Heart left ventricle (tissue), 16 donors: ENCODE measurements around the gene ENOX1. TPM values are rescaled to one million over a fixed set of nuclear protein-coding genes. Genes with fewer than 3 reads are reported as not detected.

Source experiments
- ATAC-seq, 4 donors: fragments of 200-7000 bp; cut with Tn5 transposase; one replicate each; pipeline ENCODE4 v1.9.1; 2020 to 2022; ENCODE audit warnings: moderate library complexity in 4 of 4, mild to moderate bottlenecking in 3 of 4, moderate number of reproducible peaks in 1 of 4
- DNase-seq, 5 donors: peaks; one replicate each; pipeline ENCODE4 v3.0.0-alpha.2; 2020
- H3K27ac ChIP-seq, 12 donors: fragments of 200-600 bp; sonication (generic) in 4 of 12; one replicate each; pipeline versions ENCODE4 v1.5.0 to v1.8.0; 2016 to 2022; ENCODE audit warnings: mild to moderate bottlenecking in 2 of 12
- H3K27me3 ChIP-seq, 9 donors: fragments of 200-600 bp; sonication (generic) in 2 of 9; one replicate each; pipeline versions ENCODE4 v1.5.1 to v1.8.0; 2016 to 2022; ENCODE audit warnings: mild to moderate bottlenecking in 3 of 9
- H3K36me3 ChIP-seq, 9 donors: fragments of 200-600 bp; sonication (generic) in 2 of 9; one replicate each; pipeline versions ENCODE4 v1.5.0 to v1.8.0; 2018 to 2022; ENCODE audit warnings: mild to moderate bottlenecking in 2 of 9
- H3K4me1 ChIP-seq, 12 donors: fragments of 200-600 bp; sonication (generic) in 4 of 12; one replicate each; pipeline versions ENCODE4 v1.5.0 to v1.8.0; 2016 to 2022; ENCODE audit warnings: mild to moderate bottlenecking in 3 of 12
- H3K4me3 ChIP-seq, 12 donors: fragments of 200-600 bp; sonication (generic) in 4 of 12; one replicate each; pipeline versions ENCODE4 v1.5.0 to v1.8.0; 2017 to 2022; ENCODE audit warnings: mild to moderate bottlenecking in 9 of 12, moderate library complexity in 4 of 12
- H3K9me3 ChIP-seq, 12 donors: fragments of 200-600 bp; sonication (generic) in 4 of 12; one replicate each; pipeline versions ENCODE4 v1.5.0 to v1.8.0; 2016 to 2022; ENCODE audit warnings: mild to moderate bottlenecking in 1 of 12
- POLR2A ChIP-seq, 2 donors: fragments of 450-650 bp; IDR thresholded peaks; one replicate each; pipeline ENCODE4 v1.6.1; 2017; ENCODE audit warnings: antibody characterized with exemption in 2 of 2, mild to moderate bottlenecking in 2 of 2, moderate library complexity in 2 of 2
- WGBS, 4 donors: extraction: QIAGEN DNeasy Blood & Tissue Kit in 2 of 4; methylation state at CpG; one replicate each; pipeline versions ENCODE4 v1.1.5 to v1.1.7; 2013 to 2018; 5-methylcytosine and 5-hydroxymethylcytosine counted together
- intact Hi-C, 10 donors: fragments of 100-400 bp; cut with DNase I; formaldehyde crosslinking; loops; one replicate each; pipeline versions ENCODE4 v1.11.1 to v1.14.2; 2022
- polyA plus RNA-seq, 2 donors: library from polyadenylated mRNA; stranded (reverse); fragments of 200-250 nt; gene quantifications; one replicate each; pipeline ENCODE4 v1.2.3, GENCODE V29; 2013
- total RNA-seq, 9 donors: library from RNA; depleted of rRNA in 2 of 9; stranded (reverse); fragments of >200 nt in 2 of 9; fragmentation: NEBNext Ultra II Directional in 3 of 9; extraction: Animal tissue kit (Norgen Biotek cat#: 25700) in 3 of 9; gene quantifications; one replicate each; pipeline versions ENCODE4 v1.1.0 to v1.2.4, GENCODE V29; 2016 to 2023
- TF ChIP-seq, protein P1 (sequence below), 12 donors: fragments of 200-600 bp; sonication (generic) in 4 of 12; IDR thresholded peaks; one replicate each; pipeline versions ENCODE4 v1.5.0 to v1.8.0; 2018 to 2022; ENCODE audit warnings: antibody characterized with exemption in 12 of 12, mild to moderate bottlenecking in 5 of 12
- donor health status: ischemic (EF 13 %, LVEDD 7.1; RV severe dilation, severe dysfunction).
- donor health status: healthy with polysubstance abuse.
- donor health status: DM: no; HTN: yes; CAD: no.
- donor health status: DM: no; HTN: no; CAD: no.
- donor health status: ischemic (EF 25% LVEDD 6.9; RV normal size, moderate dysfunction).
- donor health status: ischemic (EF 25% LVEDD 5.7; RV mildly dilated, moderate dysfunction).
- donor health status: healthy.
- donor health status: DM: yes; HTN: yes; CAD: no.
- donor health status: ischemic (EF 35%, LVEDD 5.7; RV mildly dilated, moderate dysfunction).
- donor health status: nonischemic (EF 11% LVEDD 7.7; RV severe dilation, severe dysfunction).
- donor health status: DM: yes; HTN: yes; CAD: no.
- donor health status: PGD.
- donor health status: ischemic (EF 29% LVEDD 5.4; RV normal size, mild dysfunction).
- donor health status: nonischemic (EF 23%, LVEDD 6.1; RV moderate dilation, normal function).

ENOX1 gene
- total and polyA plus RNA-seq, 11 donors, result 2.0 to 10.1 (median 5.4) TPM

DNA sequence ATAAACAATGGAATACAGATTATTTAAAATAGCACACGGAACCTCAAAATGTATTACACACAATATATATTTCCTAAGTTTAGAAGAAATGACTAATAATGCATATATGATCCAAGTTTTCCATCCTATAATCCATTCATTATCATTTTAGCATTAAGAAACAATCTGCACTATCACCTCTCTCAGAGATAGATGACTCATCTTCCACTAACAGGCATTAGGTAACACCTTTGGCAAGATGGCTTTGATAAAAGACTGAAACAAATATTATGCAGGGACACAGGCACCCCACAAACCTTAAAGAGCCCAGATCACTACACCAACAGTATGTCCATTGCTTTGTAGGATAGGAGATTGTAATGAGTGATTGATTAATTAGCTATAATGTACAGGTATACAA is 4.1 kb downstream of the ENOX1 start:
- WGBS, 4 donors, result 93 to 98% (median 94%) methylated on average over 1 of the region's 1 CpG
- no peaks in the 10 kb centered on the region for H3K36me3 ChIP-seq
- H3K27ac ChIP-seq, result peak overlapping the region in 1 of 12 donors; percentile 2
- TF ChIP-seq POLR2A (IDR thresholded peaks at IDR 0.05), result no peak
- TF ChIP-seq, protein P1, sequence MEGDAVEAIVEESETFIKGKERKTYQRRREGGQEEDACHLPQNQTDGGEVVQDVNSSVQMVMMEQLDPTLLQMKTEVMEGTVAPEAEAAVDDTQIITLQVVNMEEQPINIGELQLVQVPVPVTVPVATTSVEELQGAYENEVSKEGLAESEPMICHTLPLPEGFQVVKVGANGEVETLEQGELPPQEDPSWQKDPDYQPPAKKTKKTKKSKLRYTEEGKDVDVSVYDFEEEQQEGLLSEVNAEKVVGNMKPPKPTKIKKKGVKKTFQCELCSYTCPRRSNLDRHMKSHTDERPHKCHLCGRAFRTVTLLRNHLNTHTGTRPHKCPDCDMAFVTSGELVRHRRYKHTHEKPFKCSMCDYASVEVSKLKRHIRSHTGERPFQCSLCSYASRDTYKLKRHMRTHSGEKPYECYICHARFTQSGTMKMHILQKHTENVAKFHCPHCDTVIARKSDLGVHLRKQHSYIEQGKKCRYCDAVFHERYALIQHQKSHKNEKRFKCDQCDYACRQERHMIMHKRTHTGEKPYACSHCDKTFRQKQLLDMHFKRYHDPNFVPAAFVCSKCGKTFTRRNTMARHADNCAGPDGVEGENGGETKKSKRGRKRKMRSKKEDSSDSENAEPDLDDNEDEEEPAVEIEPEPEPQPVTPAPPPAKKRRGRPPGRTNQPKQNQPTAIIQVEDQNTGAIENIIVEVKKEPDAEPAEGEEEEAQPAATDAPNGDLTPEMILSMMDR (IDR thresholded peaks at IDR 0.05), result no peak
- H3K27me3 ChIP-seq, result peaks cover 0 to 22% (median 0%) of the 10 kb centered on the region in 9 donors
- intact Hi-C loops, result loop anchor here in 5 of 10 donors (10.0 kb wide), 6 partner anchors 98 to 588 kb away; no protein-coding TSS in a partner anchor
- DNase-seq, result no peak
- no peaks in the 10 kb centered on the region for H3K9me3 ChIP-seq
- H3K4me1 ChIP-seq, result peaks cover 0 to 33% (median 11%) of the 10 kb centered on the region in 12 donors
- H3K4me3 ChIP-seq, result no peak overlapping the region
- no peak for ATAC-seq

DNA sequence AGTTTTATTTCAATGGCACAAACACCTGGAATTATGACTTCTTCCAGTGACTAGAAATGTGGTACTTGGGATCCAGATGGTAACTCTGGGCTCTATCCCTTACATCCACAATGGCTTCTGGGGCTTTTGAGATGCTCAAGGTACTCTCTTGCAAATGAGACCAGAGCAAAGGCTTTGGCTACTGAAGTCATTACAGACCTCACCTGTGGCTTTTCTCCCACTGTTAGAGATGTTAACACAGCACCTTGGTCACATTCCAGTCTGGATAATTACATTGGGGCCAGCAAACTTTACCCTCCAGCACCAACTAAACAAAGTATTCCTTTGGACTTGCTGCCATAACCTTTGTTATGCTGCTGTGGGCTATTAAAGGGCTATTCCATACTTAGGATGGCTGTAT is 6.1 kb downstream of the ENOX1 start:
- no peak overlapping the region for H3K4me3 ChIP-seq
- no peak overlapping the region for H3K27ac ChIP-seq
- H3K9me3 ChIP-seq, result no peaks in the 10 kb centered on the region
- ATAC-seq (no peak), DNase-seq (no peak)
- peaks cover 0 to 1% (median 0%) of the 10 kb centered on the region in 9 donors for H3K27me3 ChIP-seq
- no peak for TF ChIP-seq POLR2A (IDR thresholded peaks at IDR 0.05)
- TF ChIP-seq, protein P1 (IDR thresholded peaks at IDR 0.05), result no peak
- intact Hi-C loops, result loop anchor here in 5 of 10 donors (10.0 kb wide), 6 partner anchors 96 to 586 kb away; no protein-coding TSS in a partner anchor
- H3K36me3 ChIP-seq, result no peaks in the 10 kb centered on the region
- H3K4me1 ChIP-seq, result peaks cover 0 to 20% (median 8%) of the 10 kb centered on the region in 12 donors

DNA sequence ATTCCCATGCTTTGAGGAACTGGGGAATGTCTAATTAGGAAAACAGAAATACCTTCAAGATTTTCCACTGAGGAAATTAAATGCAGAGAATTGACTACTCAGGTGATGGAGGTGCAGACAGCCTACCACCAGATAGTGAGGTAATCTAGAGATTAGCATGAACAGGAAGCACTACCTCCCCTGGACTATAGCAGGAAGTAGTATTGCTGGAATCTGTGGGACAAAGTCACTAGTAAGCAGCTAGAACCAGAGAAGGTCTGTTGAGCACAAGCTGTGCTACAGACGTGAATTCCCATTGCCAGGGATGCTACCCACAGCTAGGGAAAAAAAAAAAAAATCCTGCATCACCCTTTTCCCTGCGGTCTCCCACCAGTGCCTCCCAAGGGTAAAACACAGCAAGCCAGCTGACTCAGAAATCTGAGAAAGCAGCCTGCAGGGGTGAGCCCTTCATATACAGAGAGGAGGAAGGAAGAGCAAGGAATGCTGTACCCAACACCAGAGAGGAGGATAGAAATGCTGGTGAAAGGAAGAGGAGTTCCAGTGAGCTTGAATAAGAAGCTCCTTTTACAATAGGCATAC is 10.2 kb downstream of the ENOX1 start:
- no peaks in the 10 kb centered on the region for H3K36me3 ChIP-seq
- no peak overlapping the region for H3K27ac ChIP-seq
- intact Hi-C loops, result no loop called here
- H3K4me1 ChIP-seq, result peaks cover 0 to 6% (median 0%) of the 10 kb centered on the region in 12 donors
- ATAC-seq (no peak), DNase-seq (no peak)
- TF ChIP-seq POLR2A (IDR thresholded peaks at IDR 0.05), result no peak
- TF ChIP-seq, protein P1 (IDR thresholded peaks at IDR 0.05), result no peak
- H3K9me3 ChIP-seq, result no peaks in the 10 kb centered on the region
- whole genome bisulfite sequencing, 4 donors, result 58 to 77% (median 67%) methylated on average over 2 of the region's 2 CpGs
- peaks cover 0 to 11% (median 0%) of the 10 kb centered on the region in 9 donors for H3K27me3 ChIP-seq
- no peak overlapping the region for H3K4me3 ChIP-seq

DNA sequence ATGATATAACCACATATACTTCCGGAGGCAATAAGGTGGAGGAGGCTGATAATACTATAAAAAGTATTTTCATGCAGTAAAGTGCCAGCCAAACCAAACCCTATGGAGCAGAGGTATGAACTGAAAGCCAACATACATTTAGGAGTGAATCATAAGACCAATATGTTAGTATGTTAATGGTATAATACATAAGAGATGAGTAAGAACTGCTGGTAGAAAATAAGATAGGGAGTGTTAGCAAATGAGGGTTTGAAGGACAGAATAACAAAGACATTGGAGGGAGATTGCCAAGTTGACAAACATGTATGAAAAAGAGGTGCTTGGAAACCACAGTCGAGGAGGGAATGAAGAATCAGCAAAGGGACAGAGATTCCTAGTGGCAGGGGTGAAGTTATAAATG is 10.8 kb downstream of the ENOX1 start:
- TF ChIP-seq POLR2A (IDR thresholded peaks at IDR 0.05), result no peak
- TF ChIP-seq, protein P1 (IDR thresholded peaks at IDR 0.05), result no peak
- Histone ChIP-seq H3K36me3 (no peaks in the 10 kb centered on the region), H3K27me3 (peaks cover 0 to 11% (median 0%) of the 10 kb centered on the region in 9 donors), H3K4me1 (peaks cover 0 to 6% (median 0%) of the 10 kb centered on the region in 12 donors), H3K4me3 (no peak overlapping the region), H3K9me3 (no peaks in the 10 kb centered on the region), H3K27ac (no peak overlapping the region)
- intact Hi-C loops, result no loop called here
- DNase-seq, result no peak
- ATAC-seq, result no peak
- 70 to 85% (median 83%) methylated on average over 2 of the region's 2 CpGs for WGBS, 4 donors
